Fibroblast of the aortic adventitia (primary cell): ENCODE measurements around the gene ATP8A2. TPM values are rescaled to one million over a fixed set of nuclear protein-coding genes. Genes with fewer than 3 reads are reported as not detected.

Experiments
- DNase-seq: peaks from one replicate; pipeline ENCODE4 v3.0.0-alpha.2; 2010; ENCODE audit warnings: low read depth
- H3K4me3 ChIP-seq: 2 replicates; pipeline ENCODE4 v1.5.1; 2011; ENCODE audit warnings: low read depth, mild to moderate bottlenecking, control low read depth, low read length, moderate library complexity
- total RNA-seq: library from RNA; depleted of rRNA; stranded (reverse); fragments of >200 nt; gene quantifications from 2 replicates; pipeline ENCODE4 v1.2.3, GENCODE V29; 2012; ENCODE audit warnings: low replicate concordance
- TF ChIP-seq, protein P1 (sequence below): IDR thresholded peaks from 2 replicates; pipeline ENCODE4 v1.5.1; 2011; ENCODE audit warnings: mild to moderate bottlenecking, low read length, control low read depth, inconsistent platforms; ENCODE audit not compliant: insufficient read depth

ATP8A2 gene
- total RNA-seq, 1 donor, result under 0.01 TPM

DNA sequence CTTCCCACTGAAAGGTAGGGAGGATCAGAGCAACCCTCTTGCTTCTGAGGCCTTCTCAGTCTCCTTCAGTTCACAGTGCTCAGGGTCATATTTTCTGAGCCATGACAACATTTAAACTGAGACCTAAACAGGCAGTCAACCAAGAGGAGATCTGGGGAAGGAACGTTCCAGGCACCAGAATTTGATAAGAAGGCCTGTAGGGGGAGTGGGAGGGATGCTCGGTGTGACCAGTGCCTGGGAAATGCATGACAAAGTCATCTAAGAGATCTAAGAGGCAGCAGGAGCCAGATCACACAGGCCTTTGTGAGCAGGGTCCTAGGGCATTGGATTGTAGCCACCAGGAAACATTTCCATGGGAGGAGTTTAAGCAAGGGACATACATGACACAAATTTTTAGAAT, 608.5 kb downstream of the ATP8A2 start:
- no peak overlapping the region for H3K4me3 ChIP-seq
- TF ChIP-seq, protein P1, sequence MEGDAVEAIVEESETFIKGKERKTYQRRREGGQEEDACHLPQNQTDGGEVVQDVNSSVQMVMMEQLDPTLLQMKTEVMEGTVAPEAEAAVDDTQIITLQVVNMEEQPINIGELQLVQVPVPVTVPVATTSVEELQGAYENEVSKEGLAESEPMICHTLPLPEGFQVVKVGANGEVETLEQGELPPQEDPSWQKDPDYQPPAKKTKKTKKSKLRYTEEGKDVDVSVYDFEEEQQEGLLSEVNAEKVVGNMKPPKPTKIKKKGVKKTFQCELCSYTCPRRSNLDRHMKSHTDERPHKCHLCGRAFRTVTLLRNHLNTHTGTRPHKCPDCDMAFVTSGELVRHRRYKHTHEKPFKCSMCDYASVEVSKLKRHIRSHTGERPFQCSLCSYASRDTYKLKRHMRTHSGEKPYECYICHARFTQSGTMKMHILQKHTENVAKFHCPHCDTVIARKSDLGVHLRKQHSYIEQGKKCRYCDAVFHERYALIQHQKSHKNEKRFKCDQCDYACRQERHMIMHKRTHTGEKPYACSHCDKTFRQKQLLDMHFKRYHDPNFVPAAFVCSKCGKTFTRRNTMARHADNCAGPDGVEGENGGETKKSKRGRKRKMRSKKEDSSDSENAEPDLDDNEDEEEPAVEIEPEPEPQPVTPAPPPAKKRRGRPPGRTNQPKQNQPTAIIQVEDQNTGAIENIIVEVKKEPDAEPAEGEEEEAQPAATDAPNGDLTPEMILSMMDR, result no peak
- DNase-seq, result no peak

DNA sequence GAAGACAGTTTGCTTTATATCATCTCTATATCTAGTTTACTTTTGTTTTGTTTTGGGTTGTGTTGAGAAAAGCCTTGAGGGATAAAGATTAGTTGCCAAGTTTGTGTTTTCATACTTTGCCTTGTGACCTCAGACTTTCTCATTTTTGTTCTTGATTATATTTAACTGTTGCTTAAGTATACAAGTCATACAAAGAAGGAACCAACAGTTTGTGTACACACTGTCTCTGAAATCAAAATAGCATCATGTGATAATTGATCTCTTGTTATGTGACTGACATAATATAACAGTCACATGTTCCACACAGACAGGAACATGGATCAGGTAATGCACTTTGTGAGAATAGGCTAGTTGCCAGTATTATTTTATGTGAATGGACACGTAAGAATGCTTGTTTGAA, 609.3 kb downstream of the ATP8A2 start:
- no peak overlapping the region for H3K4me3 ChIP-seq
- TF ChIP-seq, protein P1, result no peak
- DNase-seq, result no peak

DNA sequence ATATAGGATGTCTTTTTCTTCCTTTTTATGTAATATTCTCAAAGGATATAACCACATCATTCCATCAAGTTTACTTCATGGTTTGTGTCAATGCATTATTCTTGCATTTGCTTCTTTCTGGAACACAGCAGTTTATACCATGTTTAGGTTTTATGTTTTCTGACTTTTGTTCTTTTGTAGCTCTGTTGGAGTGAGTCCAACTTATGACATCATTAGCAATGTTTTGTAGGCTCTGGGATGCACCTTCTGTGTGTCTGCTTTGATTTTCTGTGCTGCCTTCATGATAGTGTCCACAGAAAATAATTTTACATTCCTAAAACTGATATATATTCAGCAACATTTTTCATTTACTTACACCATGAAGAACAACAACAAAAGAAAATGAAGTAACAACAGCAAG, 611.1 kb downstream of the ATP8A2 start:
- DNase-seq, result no peak
- TF ChIP-seq, protein P1, result no peak
- H3K4me3 ChIP-seq, result no peak overlapping the region

GRCh38 chr13:25987987-25988386, 616.2 kb downstream of the ATP8A2 start:
- no peak for DNase-seq
- H3K4me3 ChIP-seq, result no peak overlapping the region
- TF ChIP-seq, protein P1, result no peak

DNA sequence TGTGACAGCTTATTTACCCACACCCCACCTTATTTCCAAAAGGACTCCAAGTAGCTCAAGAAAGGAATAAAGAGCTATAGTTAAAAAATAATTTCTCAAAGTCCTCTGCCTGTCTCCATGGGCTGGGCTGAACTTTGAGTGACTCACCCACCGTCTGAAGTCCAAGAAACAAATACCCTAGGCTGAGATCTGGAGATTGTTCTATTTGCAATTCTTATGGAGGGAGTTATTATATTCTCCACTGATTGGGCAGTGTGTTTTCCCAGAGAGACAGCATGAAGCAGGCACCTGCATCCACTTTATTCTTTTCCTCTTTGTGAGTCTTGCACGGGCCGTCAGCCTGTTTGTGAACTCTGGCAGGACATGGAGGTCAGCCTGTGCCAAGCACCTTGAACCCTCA, 616.9 kb downstream of the ATP8A2 start:
- TF ChIP-seq, protein P1, result no peak
- no peak for DNase-seq
- no peak overlapping the region for H3K4me3 ChIP-seq

- TF ChIP-seq, protein P1, result no peak
- H3K4me3 ChIP-seq, result no peak overlapping the region
- no peak for DNase-seq
Observed at GRCh38 chr13:25990801-25991200, 619.0 kb downstream of the ATP8A2 start.

- no peak for DNase-seq
- no peak overlapping the region for H3K4me3 ChIP-seq
- TF ChIP-seq, protein P1, result no peak
Observed at GRCh38 chr13:25992076-25992475, 620.3 kb downstream of the ATP8A2 start.
